Measurements from ENCODE around the gene TOX2. TPM values are rescaled to one million over a fixed set of nuclear protein-coding genes. Genes with fewer than 3 reads are reported as not detected.

Gene TOX2
- total RNA-seq, 2 experiments from 2014 or later: 1.5 to 1.7 TPM

- Mint-ChIP-seq H3K4me1 (ENCODE audit: low read depth) (no peaks in the 10 kb centered on the region), H3K9me3 (peaks cover 11% of the 10 kb centered on the region), H3K27me3 (peaks cover 48% of the 10 kb centered on the region), H3K36me3 (ENCODE audit: low read depth) (no peaks in the 10 kb centered on the region), H3K27ac (no peak overlapping the region), H3K4me3 (no peak overlapping the region)
- intact Hi-C loops (cut with micrococcal nuclease): no loop called here
- DNase-seq: no peak
- no peak for ATAC-seq
- POLR2A ChIA-PET: no interaction called here
- TF ChIP-seq CTCF (IDR thresholded peaks at IDR 0.05): no peak
- CTCF ChIA-PET: interaction anchor here (0.8 kb wide), 1 partner anchor 114 kb away, joined by 3 read pairs; no protein-coding TSS in a partner anchor
Observed at GRCh38 chr20:44102582-44102981, 187.9 kb downstream of the TOX2 start.

GRCh38 chr20:44104798-44105517 is 190.3 kb downstream of the TOX2 start:
- Mint-ChIP-seq H3K9me3 (peaks cover 21% of the 10 kb centered on the region), H3K27ac (no peak overlapping the region), H3K4me3 (no peak overlapping the region), H3K4me1 (ENCODE audit: low read depth) (no peaks in the 10 kb centered on the region), H3K27me3 (peaks cover 51% of the 10 kb centered on the region), H3K36me3 (ENCODE audit: low read depth) (no peaks in the 10 kb centered on the region)
- ChIA-PET CTCF (interaction anchor here (1.0 to 1.3 kb wide), 2 partner anchors 12 to 85 kb away, joined by 3 read pairs; no protein-coding TSS in a partner anchor), POLR2A (no interaction called here)
- ATAC-seq: no peak
- no peak for TF ChIP-seq CTCF (IDR thresholded peaks at IDR 0.05)
- intact Hi-C loops (cut with micrococcal nuclease): no loop called here
- DNase-seq: no peak

GRCh38 chr20:44106615-44107014 is 192.0 kb downstream of the TOX2 start:
- CTCF ChIA-PET: interaction anchor here (1.0 to 1.1 kb wide), 2 partner anchors 14 to 84 kb away, joined by 3 to 5 read pairs; no protein-coding TSS in a partner anchor

GRCh38 chr20:44109951-44110361 is 195.3 kb downstream of the TOX2 start:
- ChIA-PET CTCF (interaction anchor here (1.9 to 12.0 kb wide), 2 partner anchors 78 to 80 kb away, joined by 7 to 215 read pairs; partner anchors contain the start of gene JPH2), POLR2A (no interaction called here)
- Mint-ChIP-seq H3K36me3 (ENCODE audit: low read depth) (no peaks in the 10 kb centered on the region), H3K9me3 (peaks cover 17% of the 10 kb centered on the region), H3K4me1 (ENCODE audit: low read depth) (no peaks in the 10 kb centered on the region), H3K27me3 (peaks cover 27% of the 10 kb centered on the region), H3K4me3 (no peak overlapping the region), H3K27ac (no peak overlapping the region)
- TF ChIP-seq CTCF (IDR thresholded peaks at IDR 0.05): no peak
- ATAC-seq (no peak), DNase-seq (no peak)
- intact Hi-C loops (cut with micrococcal nuclease): loop anchor here (10.0 kb wide), 1 partner anchor 205 kb away; the partner anchor contains the start of gene FITM2

More at GRCh38 chr20:44106615-44107014, 192.0 kb downstream of the TOX2 start:
- Mint-ChIP-seq H3K27me3 (peaks cover 43% of the 10 kb centered on the region), H3K9me3 (peaks cover 21% of the 10 kb centered on the region), H3K27ac (no peak overlapping the region), H3K4me1 (ENCODE audit: low read depth) (no peaks in the 10 kb centered on the region), H3K4me3 (no peak overlapping the region), H3K36me3 (ENCODE audit: low read depth) (no peaks in the 10 kb centered on the region)
- intact Hi-C loops (cut with micrococcal nuclease): no loop called here
- no peak for TF ChIP-seq CTCF (IDR thresholded peaks at IDR 0.05)
- DNase-seq: no peak
- ATAC-seq: no peak
- POLR2A ChIA-PET: no interaction called here

Data from activated CD8-positive, alpha-beta T cell treated with anti-CD3 and anti-CD28 coated beads for 36 hours (primary cell).